OCI-LY7 (cell line): Measurements from ENCODE around the gene IRF2. TPM values are rescaled to one million over a fixed set of nuclear protein-coding genes. Genes with fewer than 3 reads are reported as not detected.

Experiments
- BruUV-seq: library from RNA; stranded (reverse); fragments of 400-500 nt; replicated peaks from 2 replicates; lab custom pipeline; 2021; lab: Mats Ljungman, UMichigan
- CTCF ChIA-PET: fragments of 300-600 bp; sonication (Branson Sonifier 250); formaldehyde crosslinking; loops from one replicate; lab custom pipeline; 2022; ENCODE audit warnings: antibody characterized with exemption; ENCODE audit not compliant: unreplicated experiment; lab: Charles Lee
- POLR2A ChIA-PET: fragments of 300-600 bp; sonication (Branson Sonifier 250); formaldehyde crosslinking; loops from one replicate; lab custom pipeline; 2022; ENCODE audit warnings: antibody characterized with exemption; lab: Charles Lee
- DNase-seq: peaks from one replicate; pipeline ENCODE4 v3.0.0-alpha.2; 2015; ENCODE audit warnings: low spot score
- H2AFZ ChIP-seq: fragments of 200-600 bp; sonication (generic), shearing (Covaris generic); 2 replicates; pipeline ENCODE4 v1.6.1; 2014; ENCODE audit warnings: mild to moderate bottlenecking, antibody characterized with exemption, low read length, moderate library complexity
- H3K27ac ChIP-seq: fragments of 200-600 bp; sonication (generic); 2 replicates; pipeline ENCODE4 v1.5.1; 2014; ENCODE audit warnings: mixed run types, low read depth, mild to moderate bottlenecking, moderate library complexity, low read length, inconsistent platforms; ENCODE audit not compliant: poor library complexity, severe bottlenecking
- H3K36me3 ChIP-seq: fragments of 200-600 bp; sonication (generic); 2 replicates; pipeline ENCODE4 v1.6.1; 2014; ENCODE audit warnings: mild to moderate bottlenecking, antibody characterized with exemption, low read length, moderate library complexity, mixed read lengths; ENCODE audit not compliant: insufficient read depth
- H3K4me1 ChIP-seq: fragments of 200-600 bp; sonication (generic); 2 replicates; pipeline ENCODE4 v1.5.1; 2014; ENCODE audit warnings: mild to moderate bottlenecking, low read length; ENCODE audit not compliant: insufficient read depth, poor library complexity, severe bottlenecking
- H3K4me2 ChIP-seq: fragments of 200-600 bp; sonication (generic); 2 replicates; pipeline ENCODE4 v1.6.1; 2014; ENCODE audit warnings: mild to moderate bottlenecking, low read length
- H3K4me3 ChIP-seq: fragments of 200-600 bp; sonication (generic); 2 replicates; pipeline ENCODE4 v1.5.1; 2014; ENCODE audit warnings: mild to moderate bottlenecking, low read depth, low read length; ENCODE audit not compliant: poor library complexity, severe bottlenecking
- H3K79me2 ChIP-seq: fragments of 200-600 bp; sonication (generic); 2 replicates; pipeline ENCODE4 v1.6.1; 2016; ENCODE audit warnings: low read depth, mild to moderate bottlenecking, low read length, moderate library complexity, mixed read lengths; ENCODE audit not compliant: insufficient read depth
- H3K9me2 ChIP-seq: fragments of 200-600 bp; sonication (generic); 2 replicates; pipeline ENCODE4 v1.6.1; 2016; ENCODE audit warnings: mild to moderate bottlenecking, low read length, mixed read lengths; ENCODE audit not compliant: insufficient read depth
- H3K9me3 ChIP-seq: fragments of 200-600 bp; sonication (generic); 2 replicates; pipeline ENCODE4 v1.6.1; 2014; ENCODE audit warnings: mild to moderate bottlenecking, mixed run types, low read length, mixed read lengths
- H4K20me1 ChIP-seq: fragments of 200-600 bp; sonication (generic); 2 replicates; pipeline ENCODE4 v1.6.1; 2014; ENCODE audit warnings: mild to moderate bottlenecking, antibody characterized with exemption, low read length, moderate library complexity, mixed read lengths; ENCODE audit not compliant: insufficient read depth
- EZH2phosphoT487 ChIP-seq: fragments of 200-600 bp; sonication (generic); IDR thresholded peaks from 2 replicates; pipeline ENCODE4 v1.6.1; 2018; ENCODE audit warnings: low read depth, borderline replicate concordance, mild to moderate bottlenecking, mixed run types, antibody characterized with exemption, low read length, moderate library complexity, mixed read lengths
- intact Hi-C: fragments of 100-400 bp; cut with micrococcal nuclease; formaldehyde crosslinking; loops from one replicate; pipeline ENCODE4 v1.10.0; 2022; ENCODE audit not compliant: unreplicated experiment
- total RNA-seq, 2 experiments: library from RNA; depleted of rRNA in 1 of 2; stranded (reverse); fragments of >200 nt in 1 of 2; shearing (Covaris generic) in 1 of 2; gene quantifications; 2 replicates each; pipeline ENCODE4 v1.2.3, GENCODE V29; 2014 to 2022
- TF ChIP-seq, protein P1 (sequence below): fragments of 200-600 bp; sonication (generic); conservative IDR thresholded peaks from 2 replicates; pipeline ENCODE4 v1.5.1; 2014; ENCODE audit warnings: mild to moderate bottlenecking, antibody characterized with exemption, low read length, moderate library complexity, mixed read lengths

IRF2 gene
- total RNA-seq, 2 experiments from 2014 or later: 32.3 to 37.8 TPM

- H3K9me3 ChIP-seq: no peaks in the 10 kb centered on the region
- POLR2A ChIA-PET: interaction anchor here (0.6 to 2.3 kb wide), 5 partner anchors 13 to 187 kb away, joined by 3 to 12 read pairs (median 3); no protein-coding TSS in a partner anchor
- no peak overlapping the region for H3K27ac ChIP-seq
- peaks cover 11% of the 10 kb centered on the region for H4K20me1 ChIP-seq
- H3K4me2 ChIP-seq: peak overlapping the region; percentile 70; the same call in 1 of the 2 replicates
- H2AFZ ChIP-seq: no peak overlapping the region
- BruUV-seq: no TSS peak
- H3K36me3 ChIP-seq: peaks cover 25% of the 10 kb centered on the region
- TF ChIP-seq, protein P1, sequence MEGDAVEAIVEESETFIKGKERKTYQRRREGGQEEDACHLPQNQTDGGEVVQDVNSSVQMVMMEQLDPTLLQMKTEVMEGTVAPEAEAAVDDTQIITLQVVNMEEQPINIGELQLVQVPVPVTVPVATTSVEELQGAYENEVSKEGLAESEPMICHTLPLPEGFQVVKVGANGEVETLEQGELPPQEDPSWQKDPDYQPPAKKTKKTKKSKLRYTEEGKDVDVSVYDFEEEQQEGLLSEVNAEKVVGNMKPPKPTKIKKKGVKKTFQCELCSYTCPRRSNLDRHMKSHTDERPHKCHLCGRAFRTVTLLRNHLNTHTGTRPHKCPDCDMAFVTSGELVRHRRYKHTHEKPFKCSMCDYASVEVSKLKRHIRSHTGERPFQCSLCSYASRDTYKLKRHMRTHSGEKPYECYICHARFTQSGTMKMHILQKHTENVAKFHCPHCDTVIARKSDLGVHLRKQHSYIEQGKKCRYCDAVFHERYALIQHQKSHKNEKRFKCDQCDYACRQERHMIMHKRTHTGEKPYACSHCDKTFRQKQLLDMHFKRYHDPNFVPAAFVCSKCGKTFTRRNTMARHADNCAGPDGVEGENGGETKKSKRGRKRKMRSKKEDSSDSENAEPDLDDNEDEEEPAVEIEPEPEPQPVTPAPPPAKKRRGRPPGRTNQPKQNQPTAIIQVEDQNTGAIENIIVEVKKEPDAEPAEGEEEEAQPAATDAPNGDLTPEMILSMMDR: no peak
- TF ChIP-seq EZH2phosphoT487: no peak
- no peak overlapping the region for H3K4me3 ChIP-seq
- no peak for DNase-seq
- intact Hi-C loops: no loop called here
- H3K9me2 ChIP-seq: no peaks in the 10 kb centered on the region
- peaks cover 52% of the 10 kb centered on the region for H3K4me1 ChIP-seq
- peaks cover 67% of the 10 kb centered on the region for H3K79me2 ChIP-seq
- CTCF ChIA-PET: interaction anchor here (0.9 kb wide), 1 partner anchor 16 kb away, joined by 3 read pairs; no protein-coding TSS in a partner anchor
Measured at GRCh38 chr4:184452740-184453139, 21.6 kb downstream of the IRF2 start.

- Histone ChIP-seq H3K4me2 (no peak overlapping the region), H3K4me1 (peaks cover 42% of the 10 kb centered on the region), H3K79me2 (peaks cover 57% of the 10 kb centered on the region), H4K20me1 (peaks cover 1% of the 10 kb centered on the region), H3K36me3 (peaks cover 29% of the 10 kb centered on the region), H3K27ac (no peak overlapping the region), H3K9me3 (no peaks in the 10 kb centered on the region), H3K4me3 (no peak overlapping the region), H3K9me2 (no peaks in the 10 kb centered on the region), H2AFZ (no peak overlapping the region)
- POLR2A ChIA-PET: interaction anchor here (1.9 kb wide), 1 partner anchor 11 kb away, joined by 5 read pairs; no protein-coding TSS in a partner anchor
- CTCF ChIA-PET: no interaction called here
- BruUV-seq: no TSS peak
- no peak for TF ChIP-seq EZH2phosphoT487
- TF ChIP-seq, protein P1: no peak
- no peak for DNase-seq
- intact Hi-C loops: no loop called here
Measured at GRCh38 chr4:184451726-184452125, 22.6 kb downstream of the IRF2 start.

DNA sequence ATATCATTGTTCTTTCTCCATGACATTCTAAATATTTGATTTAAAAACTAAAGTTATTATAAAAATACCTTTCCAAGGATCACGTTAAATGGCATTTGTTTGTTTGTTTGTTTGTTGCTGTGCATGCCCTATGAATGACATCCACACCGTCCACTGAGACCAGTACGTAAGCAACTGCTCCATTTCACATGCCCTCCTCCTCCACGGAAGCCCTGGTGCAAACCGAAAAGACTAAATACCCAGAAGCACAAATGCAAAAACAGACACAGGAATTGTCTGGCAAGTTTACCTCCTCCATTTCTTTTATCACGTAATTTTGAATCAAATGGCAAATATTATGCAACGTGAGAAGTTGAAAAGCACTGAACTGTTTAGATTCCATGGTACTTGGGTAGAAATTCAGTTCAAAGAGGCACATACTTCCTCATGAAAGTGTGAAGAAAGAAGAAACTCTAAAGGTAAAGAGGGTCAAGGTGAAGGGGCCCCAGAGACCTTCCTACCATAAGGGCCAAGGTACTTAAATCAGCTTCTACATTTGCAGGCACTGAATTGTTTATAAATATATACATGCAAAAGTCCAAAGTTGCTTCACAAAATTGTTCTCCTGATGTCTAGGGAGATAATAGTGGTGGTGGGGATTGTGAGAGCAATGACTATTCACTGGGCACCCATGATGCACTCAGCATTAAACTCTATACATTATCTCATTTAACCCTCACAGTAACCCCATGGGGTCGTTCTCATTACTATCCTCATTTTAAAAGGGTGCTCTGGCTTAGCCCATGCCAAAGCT lies 23.4 kb downstream of the IRF2 start:
- intact Hi-C loops: no loop called here
- ChIA-PET CTCF (no interaction called here), POLR2A (interaction anchor here (1.0 to 1.9 kb wide), 2 partner anchors 11 to 15 kb away, joined by 5 read pairs; no protein-coding TSS in a partner anchor)
- TF ChIP-seq, protein P1: no peak
- no peak for TF ChIP-seq EZH2phosphoT487
- H4K20me1 ChIP-seq: no peaks in the 10 kb centered on the region; the same call in 1 of the 2 replicates
- no peak overlapping the region for H3K27ac ChIP-seq
- H3K36me3 ChIP-seq: peaks cover 29% of the 10 kb centered on the region
- H3K9me3 ChIP-seq: no peaks in the 10 kb centered on the region
- H3K9me2 ChIP-seq: no peaks in the 10 kb centered on the region
- no peak overlapping the region for H2AFZ ChIP-seq
- H3K4me1 ChIP-seq: peaks cover 41% of the 10 kb centered on the region
- BruUV-seq: no TSS peak
- no peak overlapping the region; the same call in 1 of the 2 replicates for H3K4me2 ChIP-seq
- DNase-seq: no peak
- H3K79me2 ChIP-seq: peaks cover 55% of the 10 kb centered on the region
- no peak overlapping the region for H3K4me3 ChIP-seq
